NCI-H2196 (cell line): ENCODE measurements around the gene SEM1.
"Not testable (repeated sequence)": the region's sequence is repeated elsewhere in the genome, so short reads cannot be mapped to it uniquely, and the experiment has no call there.

Experiments
- DNase-seq: peaks from one replicate; lab custom pipeline; 2025; ENCODE audit not compliant: unreplicated experiment; lab: John Stamatoyannopoulos, UW

SEM1 gene

GRCh38 chr7:96707901-96708774 lies 1.5 kb downstream of the SEM1 start:
- no peak for DNase-seq

- no peak for DNase-seq
These were observed 8.4 kb downstream of the SEM1 start for GRCh38 chr7:96701258-96701657.

GRCh38 chr7:96700516-96700915 lies 9.1 kb downstream of the SEM1 start:
- no peak for DNase-seq

- DNase-seq, result no peak
These were observed 10.3 kb downstream of the SEM1 start for GRCh38 chr7:96699219-96699871.

GRCh38 chr7:96698449-96698848 lies 11.2 kb downstream of the SEM1 start:
- DNase-seq, result not testable (repeated sequence)

GRCh38 chr7:96697822-96698221 lies 11.8 kb downstream of the SEM1 start:
- DNase-seq, result no peak

- DNase-seq, result no peak
These were observed 14.1 kb downstream of the SEM1 start for GRCh38 chr7:96695581-96695980.

GRCh38 chr7:96694082-96694481 lies 15.6 kb downstream of the SEM1 start:
- no peak for DNase-seq

GRCh38 chr7:96691702-96692101 lies 17.9 kb downstream of the SEM1 start:
- DNase-seq, result no peak

GRCh38 chr7:96689414-96689813 lies 20.2 kb downstream of the SEM1 start:
- DNase-seq, result no peak

GRCh38 chr7:96686305-96686704 lies 23.3 kb downstream of the SEM1 start:
- no peak for DNase-seq

GRCh38 chr7:96685755-96686154 lies 23.9 kb downstream of the SEM1 start:
- no peak for DNase-seq

- DNase-seq, result no peak
These were observed 24.3 kb downstream of the SEM1 start for GRCh38 chr7:96685353-96685752.

- no peak for DNase-seq
These were observed 29.8 kb downstream of the SEM1 start for GRCh38 chr7:96679886-96680285.

GRCh38 chr7:96676919-96677318 lies 32.7 kb downstream of the SEM1 start:
- no peak for DNase-seq

GRCh38 chr7:96675548-96675947 lies 34.1 kb downstream of the SEM1 start:
- DNase-seq, result no peak

GRCh38 chr7:96674565-96674964 lies 35.1 kb downstream of the SEM1 start:
- no peak for DNase-seq

- no peak for DNase-seq
These were observed 37.8 kb downstream of the SEM1 start for GRCh38 chr7:96671854-96672253.

- no peak for DNase-seq
These were observed 39.0 kb downstream of the SEM1 start for GRCh38 chr7:96670338-96671289.

- no peak for DNase-seq
These were observed 39.8 kb downstream of the SEM1 start for GRCh38 chr7:96669812-96670211.

- DNase-seq, result no peak
These were observed 42.6 kb downstream of the SEM1 start for GRCh38 chr7:96667026-96667425.
